PC-9 (cell line): Measurements from ENCODE around the gene CETP. TPM values are rescaled to one million over a fixed set of nuclear protein-coding genes. Genes with fewer than 3 reads are reported as not detected.

ENCODE experiments used
- BruUV-seq: library from RNA; stranded (reverse); fragments of 400-500 nt; replicated peaks from 2 replicates; lab custom pipeline; 2021; lab: Mats Ljungman, UMichigan
- CTCF ChIA-PET: fragments of 300-600 bp; sonication (Branson Sonifier 250); formaldehyde crosslinking; loops from one replicate; lab custom pipeline; 2022; ENCODE audit warnings: antibody characterized with exemption; lab: Charles Lee
- POLR2A ChIA-PET: fragments of 300-600 bp; sonication (Branson Sonifier 250); formaldehyde crosslinking; loops from one replicate; lab custom pipeline; 2022; ENCODE audit warnings: antibody characterized with exemption; ENCODE audit not compliant: unreplicated experiment; lab: Charles Lee
- DNase-seq, 2 experiments: peaks; one replicate each; pipeline versions ENCODE4 v3.0.0 to v3.0.0-alpha.2; 2015 to 2022; ENCODE audit warnings: mixed read lengths in 1 of 2
- H2AFZ ChIP-seq: fragments of 200-600 bp; sonication (generic); 2 replicates; pipeline ENCODE4 v1.8.1; 2017; ENCODE audit warnings: antibody characterized with exemption
- H3F3A ChIP-seq: fragments of 200-600 bp; sonication (generic); 2 replicates; pipeline ENCODE4 v1.8.1; 2017; ENCODE audit warnings: antibody characterized with exemption, mild to moderate bottlenecking, low read depth; ENCODE audit not compliant: insufficient read depth
- H3K27ac ChIP-seq: fragments of 200-600 bp; sonication (generic); 2 replicates; pipeline ENCODE4 v1.6.1; 2016; ENCODE audit warnings: mixed run types
- H3K27me3 ChIP-seq: fragments of 200-600 bp; sonication (generic); 2 replicates; pipeline ENCODE4 v1.6.1; 2016; ENCODE audit warnings: low read depth, mixed run types; ENCODE audit not compliant: insufficient read depth
- H3K36me3 ChIP-seq: fragments of 200-600 bp; sonication (generic); 2 replicates; pipeline ENCODE4 v1.6.1; 2016; ENCODE audit warnings: low read depth, mixed run types
- H3K4me1 ChIP-seq: fragments of 200-600 bp; sonication (generic); replicated peaks from 2 replicates; pipeline ENCODE4 v1.6.1; 2016; ENCODE audit warnings: mixed run types; ENCODE audit not compliant: insufficient read depth
- H3K4me2 ChIP-seq: fragments of 200-600 bp; sonication (generic); 2 replicates; pipeline ENCODE4 v1.6.1; 2017; ENCODE audit warnings: mixed run types
- H3K4me3 ChIP-seq: fragments of 200-600 bp; sonication (generic); 2 replicates; pipeline ENCODE4 v1.6.1; 2016; ENCODE audit warnings: mixed run types
- H3K79me2 ChIP-seq: fragments of 200-600 bp; sonication (generic); 2 replicates; pipeline ENCODE4 v1.6.1; 2017; ENCODE audit warnings: low read depth, mixed run types
- H3K9me2 ChIP-seq: fragments of 200-600 bp; sonication (generic); 2 replicates; pipeline ENCODE4 v1.8.1; 2017; ENCODE audit warnings: mild to moderate bottlenecking; ENCODE audit not compliant: insufficient read depth
- H3K9me3 ChIP-seq: fragments of 200-600 bp; sonication (generic); 2 replicates; pipeline ENCODE4 v1.8.1; 2016; ENCODE audit warnings: low read depth; ENCODE audit not compliant: insufficient read depth
- H4K20me1 ChIP-seq: fragments of 200-600 bp; sonication (generic); 2 replicates; pipeline ENCODE4 v1.8.1; 2017; ENCODE audit not compliant: insufficient read depth
- EZH2 ChIP-seq: fragments of 200-600 bp; sonication (generic); IDR thresholded peaks from 2 replicates; pipeline ENCODE4 v1.8.0; 2017; ENCODE audit warnings: antibody characterized with exemption, low read depth
- intact Hi-C: fragments of 100-400 bp; cut with micrococcal nuclease; formaldehyde crosslinking; loops from one replicate; pipeline ENCODE4 v1.10.0; 2022; ENCODE audit not compliant: unreplicated experiment
- total RNA-seq: library from RNA; stranded (reverse); gene quantifications from 2 replicates; pipeline ENCODE4 v1.2.3, GENCODE V29; 2021
- TF ChIP-seq, protein P1 (sequence below): fragments of 200-600 bp; sonication (generic); conservative IDR thresholded peaks from 2 replicates; pipeline ENCODE4 v1.6.1; 2017; ENCODE audit warnings: mixed run types, antibody characterized with exemption, mild to moderate bottlenecking, moderate library complexity

CETP gene
- total RNA-seq, 1 experiment from 2014 or later = not detected

GRCh38 chr16:56941856-56942331, 19.9 kb upstream of the CETP start:
- no peaks in the 10 kb centered on the region for H3K27me3 ChIP-seq
- H3F3A ChIP-seq = peaks cover 57% of the 10 kb centered on the region
- TF ChIP-seq, protein P1, sequence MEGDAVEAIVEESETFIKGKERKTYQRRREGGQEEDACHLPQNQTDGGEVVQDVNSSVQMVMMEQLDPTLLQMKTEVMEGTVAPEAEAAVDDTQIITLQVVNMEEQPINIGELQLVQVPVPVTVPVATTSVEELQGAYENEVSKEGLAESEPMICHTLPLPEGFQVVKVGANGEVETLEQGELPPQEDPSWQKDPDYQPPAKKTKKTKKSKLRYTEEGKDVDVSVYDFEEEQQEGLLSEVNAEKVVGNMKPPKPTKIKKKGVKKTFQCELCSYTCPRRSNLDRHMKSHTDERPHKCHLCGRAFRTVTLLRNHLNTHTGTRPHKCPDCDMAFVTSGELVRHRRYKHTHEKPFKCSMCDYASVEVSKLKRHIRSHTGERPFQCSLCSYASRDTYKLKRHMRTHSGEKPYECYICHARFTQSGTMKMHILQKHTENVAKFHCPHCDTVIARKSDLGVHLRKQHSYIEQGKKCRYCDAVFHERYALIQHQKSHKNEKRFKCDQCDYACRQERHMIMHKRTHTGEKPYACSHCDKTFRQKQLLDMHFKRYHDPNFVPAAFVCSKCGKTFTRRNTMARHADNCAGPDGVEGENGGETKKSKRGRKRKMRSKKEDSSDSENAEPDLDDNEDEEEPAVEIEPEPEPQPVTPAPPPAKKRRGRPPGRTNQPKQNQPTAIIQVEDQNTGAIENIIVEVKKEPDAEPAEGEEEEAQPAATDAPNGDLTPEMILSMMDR = no peak
- TF ChIP-seq EZH2 = no peak
- ChIA-PET POLR2A (interaction anchor here (0.6 kb wide), 1 partner anchor 13 kb away, joined by 3 read pairs; no protein-coding TSS in a partner anchor), CTCF (no interaction called here)
- H3K27ac ChIP-seq = no peak overlapping the region
- peaks cover 70% of the 10 kb centered on the region for H3K36me3 ChIP-seq
- no TSS peak for BruUV-seq
- H2AFZ ChIP-seq = no peak overlapping the region
- peaks cover 1% of the 10 kb centered on the region; the same call in 1 of the 2 replicates for H3K79me2 ChIP-seq
- peaks cover 30% of the 10 kb centered on the region for H4K20me1 ChIP-seq
- intact Hi-C loops = no loop called here
- H3K4me3 ChIP-seq = no peak overlapping the region
- peaks cover 24% of the 10 kb centered on the region for H3K4me1 ChIP-seq
- H3K4me2 ChIP-seq = no peak overlapping the region
- DNase-seq = no peak
- H3K9me3 ChIP-seq = no peaks in the 10 kb centered on the region
- H3K9me2 ChIP-seq = no peaks in the 10 kb centered on the region

GRCh38 chr16:56943761-56944375, 17.9 kb upstream of the CETP start:
- intact Hi-C loops = loop anchor here (2.0 kb wide), 1 partner anchor 73 kb away; no protein-coding TSS in a partner anchor
- Histone ChIP-seq H3F3A (peaks cover 53% of the 10 kb centered on the region), H3K27ac (peak overlapping the region; percentile 57), H3K4me3 (no peak overlapping the region), H4K20me1 (peaks cover 22% of the 10 kb centered on the region), H3K79me2 (no peaks in the 10 kb centered on the region), H3K4me2 (0 out of 2 replicates have a peak overlapping the region, but pooled peaks have one; percentile 29), H3K36me3 (peaks cover 53% of the 10 kb centered on the region), H3K4me1 (peaks cover 24% of the 10 kb centered on the region), H2AFZ (no peak overlapping the region), H3K9me2 (no peaks in the 10 kb centered on the region), H3K27me3 (no peaks in the 10 kb centered on the region), H3K9me3 (no peaks in the 10 kb centered on the region)
- ChIA-PET POLR2A (interaction anchor here (0.5 to 0.6 kb wide), 4 partner anchors 51 to 754 kb away, joined by 4 to 31 read pairs (median 8); no protein-coding TSS in a partner anchor), CTCF (interaction anchor here (0.6 kb wide), 1 partner anchor 25 kb away, joined by 5 read pairs; no protein-coding TSS in a partner anchor)
- no TSS peak for BruUV-seq
- no peak for DNase-seq
- no peak for TF ChIP-seq EZH2
- TF ChIP-seq, protein P1 = no peak

- Histone ChIP-seq H2AFZ (no peak overlapping the region), H3K27ac (peak overlapping the region; percentile 57), H3K4me3 (no peak overlapping the region), H3F3A (peaks cover 47% of the 10 kb centered on the region), H3K9me2 (no peaks in the 10 kb centered on the region), H3K36me3 (peaks cover 40% of the 10 kb centered on the region), H4K20me1 (peaks cover 9% of the 10 kb centered on the region), H3K4me2 (peak overlapping the region; percentile 29; the same call in 1 of the 2 replicates), H3K9me3 (no peaks in the 10 kb centered on the region), H3K4me1 (peaks cover 24% of the 10 kb centered on the region), H3K79me2 (no peaks in the 10 kb centered on the region), H3K27me3 (no peaks in the 10 kb centered on the region)
- intact Hi-C loops = loop anchor here (1.0 to 5.0 kb wide), 3 partner anchors 12 to 222 kb away; no protein-coding TSS in a partner anchor
- DNase-seq = peak; percentile 64 to 74
- POLR2A ChIA-PET = interaction anchor here (0.6 kb wide), 1 partner anchor 26 kb away, joined by 3 read pairs; no protein-coding TSS in a partner anchor
- TF ChIP-seq, protein P1 = no peak
- no peak for TF ChIP-seq EZH2
- no TSS peak for BruUV-seq
- CTCF ChIA-PET = no interaction called here
Observed at GRCh38 chr16:56944954-56945839, 16.6 kb upstream of the CETP start.
